Brain pericyte (primary cell): ENCODE data around the gene SERPINB6.
"Not testable (repeated sequence)": the region's sequence is repeated elsewhere in the genome, so short reads cannot be mapped to it uniquely, and the experiment has no call there.

Source experiments
- DNase-seq: peaks from one replicate; pipeline ENCODE4 v3.0.0-alpha.2; 2012; ENCODE audit warnings: low read depth, low spot score

SERPINB6 gene

DNA sequence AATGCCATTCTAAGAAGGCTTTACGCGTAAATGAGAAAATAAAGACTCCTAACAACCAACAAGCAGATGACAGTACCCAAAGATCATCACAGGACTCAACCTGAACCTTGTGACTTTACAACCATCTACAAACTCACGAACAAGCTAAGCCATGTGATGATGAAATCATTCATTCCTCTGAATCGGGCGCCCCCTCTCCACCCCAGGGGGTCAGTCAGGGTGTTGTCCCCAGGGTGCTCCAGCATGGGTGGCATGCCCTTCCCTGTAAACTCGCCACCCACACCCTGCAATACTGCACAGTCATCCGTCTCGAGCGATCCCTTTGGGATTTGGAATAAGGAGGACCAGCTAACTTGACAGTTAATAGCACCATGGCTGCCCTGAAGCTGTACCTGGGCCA is 12.6 kb downstream of the SERPINB6 start:
- no peak for DNase-seq

GRCh38 chr6:2958331-2958711 is 13.0 kb downstream of the SERPINB6 start:
- DNase-seq, result no peak

GRCh38 chr6:2957696-2958330 is 13.6 kb downstream of the SERPINB6 start:
- DNase-seq, result no peak

- no peak for DNase-seq
Observed at GRCh38 chr6:2956930-2957685, 14.3 kb downstream of the SERPINB6 start.

GRCh38 chr6:2953098-2953497 is 18.3 kb downstream of the SERPINB6 start:
- no peak for DNase-seq

GRCh38 chr6:2952557-2953095 is 18.7 kb downstream of the SERPINB6 start:
- peak; percentile 78 for DNase-seq

- DNase-seq, result no peak
Observed at GRCh38 chr6:2951728-2952127, 19.6 kb downstream of the SERPINB6 start.

- no peak for DNase-seq
Observed at GRCh38 chr6:2950713-2951112, 20.7 kb downstream of the SERPINB6 start.

DNA sequence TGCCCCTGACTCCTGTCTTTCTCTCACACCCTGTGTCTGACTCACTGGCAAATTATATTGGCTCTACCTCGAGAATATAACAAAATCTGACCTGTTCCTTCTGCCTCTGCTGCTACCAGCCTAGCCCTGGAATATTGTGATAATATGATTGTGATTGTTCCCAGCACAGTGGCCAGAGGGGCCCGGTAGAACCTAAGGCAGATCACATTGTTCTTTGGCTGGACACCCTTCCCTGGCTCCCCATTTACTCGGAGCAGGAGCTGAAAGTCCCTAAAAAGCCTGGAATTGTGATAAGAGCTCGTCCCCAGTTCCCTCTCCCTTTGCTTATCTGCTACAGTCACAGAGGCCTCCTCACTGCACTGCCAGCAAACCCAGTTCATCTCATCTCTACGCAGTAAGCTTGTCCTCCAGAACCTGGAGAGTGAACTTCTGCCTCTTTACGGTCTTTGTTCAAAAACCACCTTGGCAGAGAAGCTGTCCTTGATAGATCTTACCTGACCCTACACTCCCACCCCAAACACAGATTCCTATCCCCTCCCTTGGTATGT is 21.8 kb downstream of the SERPINB6 start:
- no peak for DNase-seq

- no peak for DNase-seq
Observed at GRCh38 chr6:2949121-2949520, 22.2 kb downstream of the SERPINB6 start.

- DNase-seq, result no peak
Observed at GRCh38 chr6:2948228-2949025, 22.9 kb downstream of the SERPINB6 start.

- no peak for DNase-seq
Observed at GRCh38 chr6:2947445-2947844, 23.9 kb downstream of the SERPINB6 start.

DNA sequence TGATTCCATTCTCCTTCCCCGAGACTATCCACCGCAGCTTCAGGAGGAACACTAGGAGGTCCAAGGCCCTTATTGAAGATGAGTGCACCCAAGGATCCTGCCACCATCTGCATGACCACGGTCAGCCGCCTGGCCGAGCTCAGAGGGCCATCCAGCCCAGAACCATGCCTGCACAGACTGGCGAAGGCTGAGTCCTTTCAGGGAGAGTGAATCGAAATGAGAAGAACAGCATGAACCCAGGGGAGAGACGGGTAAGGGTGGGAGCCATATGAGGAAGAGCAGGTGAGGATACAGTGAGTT is 26.3 kb downstream of the SERPINB6 start:
- no peak for DNase-seq

DNA sequence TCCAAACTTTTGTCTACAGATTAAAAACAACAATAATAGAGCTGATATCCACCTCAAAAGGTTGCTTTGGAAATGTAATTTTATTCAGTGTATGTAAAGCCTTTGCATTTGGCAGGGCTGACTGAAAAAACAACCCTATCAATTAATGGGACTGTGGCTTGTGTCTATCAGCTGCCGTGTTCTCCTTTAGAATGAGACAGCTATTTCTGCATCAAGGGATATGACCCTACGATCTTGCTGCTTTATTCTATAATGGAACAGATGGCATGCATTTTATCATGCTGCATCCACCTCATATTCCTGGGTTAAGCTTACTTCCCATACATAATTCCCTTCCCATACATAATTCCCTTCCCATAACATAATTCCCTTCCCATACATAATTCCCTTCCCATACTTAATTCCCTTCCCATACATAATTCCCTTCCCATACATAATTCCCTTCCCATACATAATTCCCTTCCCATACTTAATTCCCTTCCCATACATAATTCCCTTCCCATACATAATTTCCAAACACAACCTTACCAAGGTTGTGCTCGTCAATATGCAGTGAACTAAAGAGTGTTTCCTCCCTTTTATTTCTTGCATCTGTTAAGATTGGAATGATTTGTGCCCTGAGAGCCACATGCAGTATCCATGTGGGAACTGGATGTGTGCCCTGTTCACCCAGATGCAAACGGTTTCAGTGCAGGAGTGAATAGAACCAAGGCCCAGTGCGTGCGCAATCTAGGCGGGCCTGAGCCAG is 26.8 kb downstream of the SERPINB6 start:
- no peak for DNase-seq

DNA sequence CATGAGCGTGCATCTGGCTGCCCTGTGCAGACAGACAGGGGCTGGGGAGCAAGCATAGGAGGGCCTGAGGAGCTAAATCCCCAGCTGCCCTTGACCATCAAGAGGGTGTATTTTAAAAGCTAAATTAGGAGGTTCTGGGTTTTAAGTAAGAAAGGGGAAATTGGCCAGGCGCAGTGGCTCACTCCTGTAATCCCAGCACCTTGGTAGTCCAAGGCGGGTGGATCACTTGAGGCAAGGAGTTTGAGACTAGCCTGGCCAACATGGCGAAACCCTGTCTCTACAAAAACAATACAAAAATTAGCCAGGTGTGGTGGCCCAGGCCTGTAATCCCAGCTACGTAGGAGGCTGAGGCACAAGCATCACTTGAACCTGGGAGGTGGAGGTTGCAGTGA is 27.8 kb downstream of the SERPINB6 start:
- DNase-seq, result no peak

DNA sequence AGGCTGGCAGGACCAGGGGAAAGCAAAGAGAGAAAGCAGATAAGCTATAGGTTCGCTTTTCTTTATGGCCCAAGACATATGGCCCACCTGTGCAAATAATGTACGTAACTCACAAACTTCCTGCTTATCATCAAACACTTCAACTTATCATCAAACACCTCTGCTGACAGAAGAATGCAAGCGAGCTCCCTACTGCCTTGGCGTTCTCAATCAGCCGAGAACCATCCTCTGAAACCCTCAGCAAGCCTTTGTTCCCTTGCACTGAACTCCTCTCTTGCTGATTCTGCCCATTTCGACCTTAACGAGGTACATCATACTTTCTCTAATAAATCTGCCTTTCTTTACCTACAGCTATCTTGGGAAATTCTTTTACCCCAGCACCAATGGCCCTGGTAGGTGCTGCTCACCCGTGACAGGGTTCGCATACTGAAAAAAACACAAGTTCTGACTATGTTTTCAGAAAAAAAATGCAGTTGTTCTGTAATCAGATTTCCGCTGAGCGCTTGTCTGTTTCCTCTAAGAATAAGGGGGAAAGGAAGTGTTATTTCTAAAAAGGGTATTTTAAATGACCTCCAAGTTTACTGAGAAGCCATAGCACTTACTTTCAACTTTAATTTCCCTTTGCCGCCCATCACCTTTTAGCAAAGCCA is 28.3 kb downstream of the SERPINB6 start:
- DNase-seq, result no peak

GRCh38 chr6:2942116-2942515 is 29.3 kb downstream of the SERPINB6 start:
- not testable (repeated sequence) for DNase-seq

DNA sequence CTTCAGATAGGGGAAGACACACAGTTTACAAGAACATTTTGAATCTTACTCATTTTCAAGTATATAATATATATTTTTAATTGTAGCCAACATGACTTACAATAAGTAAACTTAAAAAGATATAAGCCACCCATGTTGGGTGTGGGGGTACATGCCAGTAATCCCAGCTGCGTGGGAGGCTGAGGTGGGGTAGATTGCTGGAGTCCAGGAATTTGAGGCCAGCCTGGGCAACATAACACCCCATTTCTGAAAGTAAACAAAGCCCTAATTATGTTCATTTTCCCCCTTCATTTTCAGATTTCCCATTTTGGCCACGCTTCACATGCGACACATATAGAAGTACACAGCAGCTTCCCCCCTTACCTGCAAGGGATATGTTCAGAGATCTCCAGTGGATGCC is 30.5 kb downstream of the SERPINB6 start:
- DNase-seq, result no peak

GRCh38 chr6:2940010-2940850 is 31.1 kb downstream of the SERPINB6 start:
- no peak for DNase-seq
